ENCODE results near the gene PTCSC3.

PTCSC3 gene

GRCh38 chr14:36208690-36209278, 32.3 kb upstream of the PTCSC3 start:
- Histone ChIP-seq H3K4me3 (ENCODE audit: low read length) (no peak overlapping the region), H3F3A (ENCODE audit: control insufficient read depth, insufficient read depth) (no peaks in the 10 kb centered on the region), H3K27ac (ENCODE audit: low read depth, low read length) (no peak overlapping the region), H3K9me2 (replicated peaks; ENCODE audit: control insufficient read depth, low read length) (no peaks in the 10 kb centered on the region), H3K9me3 (ENCODE audit: control insufficient read depth, insufficient read depth, low read length) (no peaks in the 10 kb centered on the region), H3K4me1 (ENCODE audit: control insufficient read depth, low read length) (no peaks in the 10 kb centered on the region), H3K4me2 (ENCODE audit: low read length) (no peak overlapping the region), H3K36me3 (ENCODE audit: control insufficient read depth, low read length) (no peaks in the 10 kb centered on the region), H3K79me2 (ENCODE audit: control insufficient read depth, low read length) (no peaks in the 10 kb centered on the region), H3K27me3 (ENCODE audit: control insufficient read depth, low read length) (no peaks in the 10 kb centered on the region), H4K20me1 (ENCODE audit: control insufficient read depth, insufficient read depth, low read depth, low read length) (no peaks in the 10 kb centered on the region)
- TF ChIP-seq EZH2phosphoT487 (IDR thresholded peaks at IDR 0.05; ENCODE audit: borderline replicate concordance, low read length), result no peak
- TF ChIP-seq, protein P1, sequence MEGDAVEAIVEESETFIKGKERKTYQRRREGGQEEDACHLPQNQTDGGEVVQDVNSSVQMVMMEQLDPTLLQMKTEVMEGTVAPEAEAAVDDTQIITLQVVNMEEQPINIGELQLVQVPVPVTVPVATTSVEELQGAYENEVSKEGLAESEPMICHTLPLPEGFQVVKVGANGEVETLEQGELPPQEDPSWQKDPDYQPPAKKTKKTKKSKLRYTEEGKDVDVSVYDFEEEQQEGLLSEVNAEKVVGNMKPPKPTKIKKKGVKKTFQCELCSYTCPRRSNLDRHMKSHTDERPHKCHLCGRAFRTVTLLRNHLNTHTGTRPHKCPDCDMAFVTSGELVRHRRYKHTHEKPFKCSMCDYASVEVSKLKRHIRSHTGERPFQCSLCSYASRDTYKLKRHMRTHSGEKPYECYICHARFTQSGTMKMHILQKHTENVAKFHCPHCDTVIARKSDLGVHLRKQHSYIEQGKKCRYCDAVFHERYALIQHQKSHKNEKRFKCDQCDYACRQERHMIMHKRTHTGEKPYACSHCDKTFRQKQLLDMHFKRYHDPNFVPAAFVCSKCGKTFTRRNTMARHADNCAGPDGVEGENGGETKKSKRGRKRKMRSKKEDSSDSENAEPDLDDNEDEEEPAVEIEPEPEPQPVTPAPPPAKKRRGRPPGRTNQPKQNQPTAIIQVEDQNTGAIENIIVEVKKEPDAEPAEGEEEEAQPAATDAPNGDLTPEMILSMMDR (IDR thresholded peaks at IDR 0.05; ENCODE audit: low read depth, low read length, poor library complexity, severe bottlenecking), result no peak

DNA sequence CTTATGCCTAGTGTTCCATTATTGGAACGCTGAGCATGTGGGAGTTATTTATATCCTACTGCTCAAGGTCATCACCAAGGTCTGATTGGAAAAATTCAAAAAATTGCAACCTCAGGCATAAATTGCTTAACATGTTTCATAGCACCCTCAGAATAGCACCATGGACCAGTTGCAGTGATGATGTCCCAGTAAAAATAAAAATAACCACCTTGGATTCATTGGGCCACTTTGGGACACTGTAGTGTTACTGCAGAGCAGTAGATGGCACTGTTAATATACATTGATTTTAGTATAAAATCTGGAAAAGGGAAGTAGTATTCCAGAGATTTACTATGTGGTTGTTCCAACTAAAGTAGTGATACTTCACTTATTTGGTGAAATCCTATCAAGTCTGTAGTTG, 31.0 kb upstream of the PTCSC3 start:
- Histone ChIP-seq H4K20me1 (ENCODE audit: control insufficient read depth, insufficient read depth, low read depth, low read length) (no peaks in the 10 kb centered on the region), H3F3A (ENCODE audit: control insufficient read depth, insufficient read depth) (no peaks in the 10 kb centered on the region), H3K36me3 (ENCODE audit: control insufficient read depth, low read length) (no peaks in the 10 kb centered on the region), H3K79me2 (ENCODE audit: control insufficient read depth, low read length) (no peaks in the 10 kb centered on the region), H3K4me3 (ENCODE audit: low read length) (no peak overlapping the region), H3K4me2 (ENCODE audit: low read length) (no peak overlapping the region), H3K4me1 (ENCODE audit: control insufficient read depth, low read length) (no peaks in the 10 kb centered on the region), H3K27ac (ENCODE audit: low read depth, low read length) (no peak overlapping the region), H3K9me3 (ENCODE audit: control insufficient read depth, insufficient read depth, low read length) (no peaks in the 10 kb centered on the region), H3K9me2 (replicated peaks; ENCODE audit: control insufficient read depth, low read length) (no peaks in the 10 kb centered on the region), H3K27me3 (ENCODE audit: control insufficient read depth, low read length) (no peaks in the 10 kb centered on the region)
- TF ChIP-seq, protein P1 (IDR thresholded peaks at IDR 0.05; ENCODE audit: low read depth, low read length, poor library complexity, severe bottlenecking), result peak; percentile 16
- no peak for TF ChIP-seq EZH2phosphoT487 (IDR thresholded peaks at IDR 0.05; ENCODE audit: borderline replicate concordance, low read length)

GRCh38 chr14:36204461-36205073, 28.0 kb upstream of the PTCSC3 start:
- no peak overlapping the region for H3K4me2 ChIP-seq (ENCODE audit: low read length)
- H3K27ac ChIP-seq (ENCODE audit: low read depth, low read length), result no peak overlapping the region
- no peaks in the 10 kb centered on the region for H3K27me3 ChIP-seq (ENCODE audit: control insufficient read depth, low read length)
- no peaks in the 10 kb centered on the region for H3K36me3 ChIP-seq (ENCODE audit: control insufficient read depth, low read length)
- H3K79me2 ChIP-seq (ENCODE audit: control insufficient read depth, low read length), result no peaks in the 10 kb centered on the region
- H4K20me1 ChIP-seq (ENCODE audit: control insufficient read depth, insufficient read depth, low read depth, low read length), result no peaks in the 10 kb centered on the region
- H3F3A ChIP-seq (ENCODE audit: control insufficient read depth, insufficient read depth), result no peaks in the 10 kb centered on the region
- H3K4me3 ChIP-seq (ENCODE audit: low read length), result no peak overlapping the region
- TF ChIP-seq EZH2phosphoT487 (IDR thresholded peaks at IDR 0.05; ENCODE audit: borderline replicate concordance, low read length), result no peak
- TF ChIP-seq, protein P1 (IDR thresholded peaks at IDR 0.05; ENCODE audit: low read depth, low read length, poor library complexity, severe bottlenecking), result no peak
- H3K9me3 ChIP-seq (ENCODE audit: control insufficient read depth, insufficient read depth, low read length), result no peaks in the 10 kb centered on the region
- no peaks in the 10 kb centered on the region for H3K4me1 ChIP-seq (ENCODE audit: control insufficient read depth, low read length)
- H3K9me2 ChIP-seq (replicated peaks; ENCODE audit: control insufficient read depth, low read length), result no peaks in the 10 kb centered on the region

Measured in DOHH2 (cell line).